Measurements from ENCODE around the gene NCKAP1. TPM values are rescaled to one million over a fixed set of nuclear protein-coding genes. Genes with fewer than 3 reads are reported as not detected.

The NCKAP1 gene
- total RNA-seq, 6 donors from 2014 or later, result 34.2 to 129 (median 83.9) TPM

GRCh38 chr2:182867426-182868053 lies 170.7 kb downstream of the NCKAP1 start:
- Histone ChIP-seq H3K36me3 (no peaks in the 10 kb centered on the region), H3K4me3 (peak overlapping the region in 3 of 4 donors; percentile 25 to 48 (median 41)), H3K27me3 (peaks cover 0 to 7% (median 0%) of the 10 kb centered on the region in 4 donors), H3K9me3 (no peaks in the 10 kb centered on the region), H3K27ac (peak overlapping the region in 2 of 4 donors; percentile 47 to 51), H3K4me1 (peaks cover 11 to 17% (median 16%) of the 10 kb centered on the region in 4 donors)
- WGBS, 2 donors, result 39 to 43% methylated on average over 12 of the region's 12 CpGs
- DNase-seq (no peak), ATAC-seq (ENCODE audit: low FRiP score in 2 of 2) (no peak)
- TF ChIP-seq POLR2AphosphoS5 (IDR thresholded peaks at IDR 0.05), result no peak
- TF ChIP-seq, protein P1, sequence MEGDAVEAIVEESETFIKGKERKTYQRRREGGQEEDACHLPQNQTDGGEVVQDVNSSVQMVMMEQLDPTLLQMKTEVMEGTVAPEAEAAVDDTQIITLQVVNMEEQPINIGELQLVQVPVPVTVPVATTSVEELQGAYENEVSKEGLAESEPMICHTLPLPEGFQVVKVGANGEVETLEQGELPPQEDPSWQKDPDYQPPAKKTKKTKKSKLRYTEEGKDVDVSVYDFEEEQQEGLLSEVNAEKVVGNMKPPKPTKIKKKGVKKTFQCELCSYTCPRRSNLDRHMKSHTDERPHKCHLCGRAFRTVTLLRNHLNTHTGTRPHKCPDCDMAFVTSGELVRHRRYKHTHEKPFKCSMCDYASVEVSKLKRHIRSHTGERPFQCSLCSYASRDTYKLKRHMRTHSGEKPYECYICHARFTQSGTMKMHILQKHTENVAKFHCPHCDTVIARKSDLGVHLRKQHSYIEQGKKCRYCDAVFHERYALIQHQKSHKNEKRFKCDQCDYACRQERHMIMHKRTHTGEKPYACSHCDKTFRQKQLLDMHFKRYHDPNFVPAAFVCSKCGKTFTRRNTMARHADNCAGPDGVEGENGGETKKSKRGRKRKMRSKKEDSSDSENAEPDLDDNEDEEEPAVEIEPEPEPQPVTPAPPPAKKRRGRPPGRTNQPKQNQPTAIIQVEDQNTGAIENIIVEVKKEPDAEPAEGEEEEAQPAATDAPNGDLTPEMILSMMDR (IDR thresholded peaks at IDR 0.05), result no peak
- no peak for TF ChIP-seq POLR2A (IDR thresholded peaks at IDR 0.05)
- TF ChIP-seq EP300 (IDR thresholded peaks at IDR 0.05), result no peak

- H3K36me3 ChIP-seq, result no peaks in the 10 kb centered on the region
- peak within 1 kb of the TSS in 3 of 4 donors; percentile 25 to 48 (median 41) for H3K4me3 ChIP-seq
- H3K27me3 ChIP-seq, result peaks cover 0 to 7% (median 0%) of the 10 kb centered on the region in 4 donors
- TF ChIP-seq POLR2AphosphoS5 (IDR thresholded peaks at IDR 0.05) (no peak), POLR2A (IDR thresholded peaks at IDR 0.05) (no peak), EP300 (IDR thresholded peaks at IDR 0.05) (no peak)
- TF ChIP-seq, protein P1 (IDR thresholded peaks at IDR 0.05), result no peak
- ATAC-seq (ENCODE audit: low FRiP score in 2 of 2), result peak; percentile 66 to 92
- 1 to 2% methylated on average over 30 to 35 of the region's 57 CpGs for WGBS, 2 donors
- peaks cover 11 to 17% (median 16%) of the 10 kb centered on the region in 4 donors for H3K4me1 ChIP-seq
- peak; percentile 48 to 88 for DNase-seq
- peak within 1 kb of the TSS; percentile 16 to 57 (median 49) for H3K27ac ChIP-seq
- H3K9me3 ChIP-seq, result no peaks in the 10 kb centered on the region
Observed at GRCh38 chr2:182866461-182867406, 171.5 kb downstream of the NCKAP1 start, which contains the start of gene FRZB. FRZB (minus strand) TSS chr2:182866637; CDS start chr2:182866552, 85 bp downstream.

DNA sequence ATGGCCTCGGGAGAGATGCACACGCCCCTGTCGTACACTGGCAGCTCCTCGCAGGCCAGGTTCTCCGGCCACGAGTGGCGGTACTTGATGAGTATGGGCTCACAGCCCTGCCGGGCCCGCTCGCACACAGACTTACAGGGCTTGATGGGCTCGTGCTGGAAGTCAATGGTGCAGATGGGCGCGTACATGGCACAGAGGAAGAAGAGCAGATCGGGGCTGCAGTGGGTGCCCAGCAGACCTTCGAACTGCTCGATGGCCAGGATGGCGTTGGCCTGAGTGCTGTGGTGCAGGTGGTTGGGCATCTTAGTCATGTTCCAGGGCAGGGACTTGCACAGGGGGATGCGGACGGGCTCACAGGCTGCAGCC lies 172.2 kb downstream of the NCKAP1 start:
- DNase-seq, result no peak
- WGBS, 2 donors, result 14 to 19% methylated on average over 15 to 17 of the region's 19 CpGs
- peaks cover 11 to 17% (median 16%) of the 10 kb centered on the region in 4 donors for H3K4me1 ChIP-seq
- H3K27ac ChIP-seq, result peak overlapping the region in 1 of 4 donors; percentile 12
- peak; percentile 38 to 65 for ATAC-seq (ENCODE audit: low FRiP score in 2 of 2)
- TF ChIP-seq, protein P1 (IDR thresholded peaks at IDR 0.05), result no peak
- H3K4me3 ChIP-seq, result peak overlapping the region in 3 of 4 donors; percentile 25 to 48 (median 41)
- peaks cover 0 to 7% (median 0%) of the 10 kb centered on the region in 4 donors for H3K27me3 ChIP-seq
- no peaks in the 10 kb centered on the region for H3K9me3 ChIP-seq
- H3K36me3 ChIP-seq, result no peaks in the 10 kb centered on the region

DNA sequence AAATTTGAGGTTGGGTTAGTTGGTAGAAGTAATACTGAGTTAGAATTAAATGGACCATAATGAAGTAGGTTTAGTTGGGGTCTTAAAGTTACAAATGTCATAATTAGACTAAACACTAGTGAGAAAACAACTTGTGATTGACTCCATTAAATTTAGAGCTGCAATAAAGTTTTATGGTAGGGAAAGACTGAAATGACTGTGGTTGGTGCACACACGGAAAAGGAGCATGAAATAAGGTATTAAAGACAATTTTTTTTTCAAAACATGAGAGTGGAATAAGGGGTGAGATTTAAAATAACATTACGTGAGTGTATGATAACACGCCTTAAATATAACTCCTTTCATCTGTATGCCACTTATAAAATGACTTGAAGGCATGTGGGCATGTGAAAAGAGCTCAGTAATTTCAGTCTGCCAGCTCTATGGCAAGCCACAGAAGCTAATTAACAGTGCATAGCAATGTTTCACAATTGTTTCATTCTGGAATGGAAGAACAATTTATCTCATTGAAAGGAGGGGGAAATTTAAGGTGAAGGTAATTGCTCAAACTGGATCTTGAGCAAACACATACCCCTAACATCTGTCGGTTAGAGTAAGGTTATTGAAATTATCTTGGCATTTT lies 173.2 kb downstream of the NCKAP1 start:
- H3K9me3 ChIP-seq, result no peaks in the 10 kb centered on the region
- no peak for ATAC-seq (ENCODE audit: low FRiP score in 2 of 2)
- TF ChIP-seq POLR2AphosphoS5 (IDR thresholded peaks at IDR 0.05), result no peak
- TF ChIP-seq EP300 (IDR thresholded peaks at IDR 0.05), result no peak
- TF ChIP-seq, protein P1 (IDR thresholded peaks at IDR 0.05), result no peak
- no peak for TF ChIP-seq POLR2A (IDR thresholded peaks at IDR 0.05)
- WGBS, 2 donors, result 86 to 89% methylated on average over 4 of the region's 4 CpGs
- DNase-seq, result no peak
- no peaks in the 10 kb centered on the region for H3K36me3 ChIP-seq
- H3K4me1 ChIP-seq, result peaks cover 11 to 17% (median 16%) of the 10 kb centered on the region in 4 donors
- H3K27ac ChIP-seq, result no peak overlapping the region
- peaks cover 0 to 7% (median 0%) of the 10 kb centered on the region in 4 donors for H3K27me3 ChIP-seq
- no peak overlapping the region for H3K4me3 ChIP-seq
